ENCODE data around the gene PNPLA7.

DNA sequence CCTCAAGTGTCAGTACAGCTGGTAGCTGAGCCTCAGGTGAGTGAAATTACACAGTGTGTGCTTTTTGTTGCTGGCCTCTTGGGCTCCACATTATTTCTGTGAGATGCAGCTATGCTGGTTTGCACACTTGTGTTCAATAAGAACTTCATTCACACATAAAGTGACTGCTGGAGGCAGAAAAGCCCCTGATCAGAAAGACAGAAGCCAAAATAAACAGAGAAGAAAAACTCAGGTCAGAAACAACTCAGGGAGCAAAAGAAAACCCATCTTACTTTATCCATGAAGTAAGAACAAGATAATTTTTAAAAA, 15.1 kb downstream of the PNPLA7 start:
- TF ChIP-seq, protein P1, sequence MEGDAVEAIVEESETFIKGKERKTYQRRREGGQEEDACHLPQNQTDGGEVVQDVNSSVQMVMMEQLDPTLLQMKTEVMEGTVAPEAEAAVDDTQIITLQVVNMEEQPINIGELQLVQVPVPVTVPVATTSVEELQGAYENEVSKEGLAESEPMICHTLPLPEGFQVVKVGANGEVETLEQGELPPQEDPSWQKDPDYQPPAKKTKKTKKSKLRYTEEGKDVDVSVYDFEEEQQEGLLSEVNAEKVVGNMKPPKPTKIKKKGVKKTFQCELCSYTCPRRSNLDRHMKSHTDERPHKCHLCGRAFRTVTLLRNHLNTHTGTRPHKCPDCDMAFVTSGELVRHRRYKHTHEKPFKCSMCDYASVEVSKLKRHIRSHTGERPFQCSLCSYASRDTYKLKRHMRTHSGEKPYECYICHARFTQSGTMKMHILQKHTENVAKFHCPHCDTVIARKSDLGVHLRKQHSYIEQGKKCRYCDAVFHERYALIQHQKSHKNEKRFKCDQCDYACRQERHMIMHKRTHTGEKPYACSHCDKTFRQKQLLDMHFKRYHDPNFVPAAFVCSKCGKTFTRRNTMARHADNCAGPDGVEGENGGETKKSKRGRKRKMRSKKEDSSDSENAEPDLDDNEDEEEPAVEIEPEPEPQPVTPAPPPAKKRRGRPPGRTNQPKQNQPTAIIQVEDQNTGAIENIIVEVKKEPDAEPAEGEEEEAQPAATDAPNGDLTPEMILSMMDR (conservative IDR thresholded peaks at IDR 0.05 in 1 of 2, IDR thresholded peaks at IDR 0.05 in 1 of 2; ENCODE audit: extremely low read depth in 1 of 2, insufficient read depth in 1 of 2, low read depth in 1 of 2, low read length in 2 of 2): no peak
- no peak for TF ChIP-seq EZH2 (IDR thresholded peaks at IDR 0.05; ENCODE audit: borderline replicate concordance, low read length)

Data from mammary epithelial cell (primary cell).